DND-41 (cell line): ENCODE measurements around the gene TTC13.

Source experiments
- EZH2 ChIP-seq: IDR thresholded peaks from 3 replicates; pipeline ENCODE4 v1.6.1; 2012; ENCODE audit warnings: borderline replicate concordance, low read depth, mild to moderate bottlenecking, moderate library complexity, low read length, inconsistent platforms; ENCODE audit not compliant: severe bottlenecking
- TF ChIP-seq, protein P1 (sequence below): IDR thresholded peaks from 2 replicates; pipeline ENCODE4 v1.5.1; 2012; ENCODE audit warnings: borderline replicate concordance, low read length, moderate library complexity, mild to moderate bottlenecking; ENCODE audit not compliant: poor library complexity, severe bottlenecking; ENCODE audit errors: extremely low read depth

DNA sequence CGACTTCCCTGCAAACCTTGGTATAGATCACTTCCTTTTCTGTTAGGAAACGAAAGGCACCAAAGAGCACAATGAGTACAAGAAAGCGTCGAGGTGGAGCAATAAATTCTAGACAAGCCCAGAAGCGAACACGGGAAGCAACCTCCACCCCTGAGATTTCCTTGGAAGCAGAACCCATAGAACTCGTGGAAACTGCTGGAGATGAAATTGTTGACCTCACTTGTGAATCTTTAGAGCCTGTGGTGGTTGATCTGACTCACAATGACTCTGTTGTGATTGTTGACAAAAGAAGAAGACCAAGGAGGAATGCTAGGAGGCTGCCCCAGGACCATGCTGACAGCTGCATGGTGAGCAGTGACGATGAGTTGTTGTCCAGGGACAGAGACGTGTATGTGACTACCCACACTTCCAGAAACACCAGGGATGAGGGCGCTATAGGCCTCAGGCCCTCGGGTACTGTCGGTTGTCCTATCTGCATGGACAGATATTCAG lies 42.9 kb upstream of the TTC13 start:
- TF ChIP-seq, protein P1, sequence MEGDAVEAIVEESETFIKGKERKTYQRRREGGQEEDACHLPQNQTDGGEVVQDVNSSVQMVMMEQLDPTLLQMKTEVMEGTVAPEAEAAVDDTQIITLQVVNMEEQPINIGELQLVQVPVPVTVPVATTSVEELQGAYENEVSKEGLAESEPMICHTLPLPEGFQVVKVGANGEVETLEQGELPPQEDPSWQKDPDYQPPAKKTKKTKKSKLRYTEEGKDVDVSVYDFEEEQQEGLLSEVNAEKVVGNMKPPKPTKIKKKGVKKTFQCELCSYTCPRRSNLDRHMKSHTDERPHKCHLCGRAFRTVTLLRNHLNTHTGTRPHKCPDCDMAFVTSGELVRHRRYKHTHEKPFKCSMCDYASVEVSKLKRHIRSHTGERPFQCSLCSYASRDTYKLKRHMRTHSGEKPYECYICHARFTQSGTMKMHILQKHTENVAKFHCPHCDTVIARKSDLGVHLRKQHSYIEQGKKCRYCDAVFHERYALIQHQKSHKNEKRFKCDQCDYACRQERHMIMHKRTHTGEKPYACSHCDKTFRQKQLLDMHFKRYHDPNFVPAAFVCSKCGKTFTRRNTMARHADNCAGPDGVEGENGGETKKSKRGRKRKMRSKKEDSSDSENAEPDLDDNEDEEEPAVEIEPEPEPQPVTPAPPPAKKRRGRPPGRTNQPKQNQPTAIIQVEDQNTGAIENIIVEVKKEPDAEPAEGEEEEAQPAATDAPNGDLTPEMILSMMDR = no peak
- TF ChIP-seq EZH2 = no peak
